Measurements from ENCODE around the gene PDE9A. TPM values are rescaled to one million over a fixed set of nuclear protein-coding genes. Genes with fewer than 3 reads are reported as not detected.
"Not testable (repeated sequence)": the region's sequence is repeated elsewhere in the genome, so short reads cannot be mapped to it uniquely, and the experiment has no call there.

The PDE9A gene
- total RNA-seq (2014; rRNA removed; shearing (Covaris generic)): not detected in 2 replicates

DNA sequence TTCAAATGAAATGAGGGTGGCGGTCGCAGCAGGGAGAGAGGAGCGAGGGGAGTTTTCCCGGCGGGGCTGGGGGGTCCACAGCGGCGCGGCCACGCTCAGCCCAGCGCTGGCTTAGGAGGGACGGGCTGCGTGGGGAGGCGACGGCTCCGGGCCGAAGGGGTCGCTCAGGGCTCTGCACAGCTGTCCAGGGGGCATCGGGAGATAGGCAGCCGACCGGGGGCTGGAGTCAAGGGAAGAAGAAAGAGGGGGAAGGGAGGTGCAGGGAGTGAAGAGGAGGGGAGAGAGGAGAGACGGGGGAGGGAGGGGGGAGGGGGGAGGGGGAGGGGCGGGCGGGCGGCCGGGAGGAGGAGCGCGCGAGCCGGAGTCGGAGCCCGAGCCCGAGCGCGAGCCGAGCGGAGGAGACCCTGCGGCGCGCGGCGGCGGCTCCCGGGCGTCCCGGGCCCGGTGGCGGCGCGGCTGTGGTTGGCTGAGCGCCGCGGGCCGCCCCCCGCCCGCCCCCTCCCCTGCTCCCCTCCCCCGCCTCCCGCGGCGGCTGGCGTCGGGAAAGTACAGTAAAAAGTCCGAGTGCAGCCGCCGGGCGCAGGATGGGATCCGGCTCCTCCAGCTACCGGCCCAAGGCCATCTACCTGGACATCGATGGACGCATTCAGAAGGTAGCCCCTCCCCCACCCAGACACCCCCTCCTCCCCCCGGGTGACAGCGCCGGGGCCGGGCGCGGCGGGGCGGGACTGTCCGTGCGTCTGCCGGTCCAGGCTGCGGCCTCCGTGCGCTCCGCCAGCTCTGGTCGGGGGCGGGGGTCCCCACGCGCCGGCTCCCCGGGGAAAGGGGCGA, at the start of gene PDE9A:
PDE9A (plus strand) TSS at position 391 of the 831 bp plus-strand sequence; CDS start at position 585, 194 bp downstream.
- no peak for DNase-seq (ENCODE audit: low spot score)

DNA sequence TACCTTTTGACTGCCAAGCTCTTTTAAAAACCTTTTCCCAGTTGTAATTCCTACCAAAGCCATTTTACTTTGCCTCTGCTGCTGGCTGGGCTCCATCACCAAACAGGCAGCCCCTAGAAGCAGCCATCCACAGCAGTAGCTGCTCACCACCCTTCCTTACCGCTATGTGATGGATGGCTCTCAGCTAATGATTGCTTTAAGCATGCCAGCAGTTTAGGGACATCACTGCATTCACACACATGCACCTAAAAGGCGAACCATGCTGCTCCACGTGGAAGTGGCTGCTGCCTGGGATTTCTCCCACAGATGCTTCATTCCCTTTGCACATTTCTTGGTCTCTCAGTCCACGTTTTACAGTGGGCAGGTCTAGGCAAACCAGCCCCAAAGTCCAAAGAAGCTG, 46.3 kb upstream of the PDE9A start:
- DNase-seq (ENCODE audit: low spot score): no peak

DNA sequence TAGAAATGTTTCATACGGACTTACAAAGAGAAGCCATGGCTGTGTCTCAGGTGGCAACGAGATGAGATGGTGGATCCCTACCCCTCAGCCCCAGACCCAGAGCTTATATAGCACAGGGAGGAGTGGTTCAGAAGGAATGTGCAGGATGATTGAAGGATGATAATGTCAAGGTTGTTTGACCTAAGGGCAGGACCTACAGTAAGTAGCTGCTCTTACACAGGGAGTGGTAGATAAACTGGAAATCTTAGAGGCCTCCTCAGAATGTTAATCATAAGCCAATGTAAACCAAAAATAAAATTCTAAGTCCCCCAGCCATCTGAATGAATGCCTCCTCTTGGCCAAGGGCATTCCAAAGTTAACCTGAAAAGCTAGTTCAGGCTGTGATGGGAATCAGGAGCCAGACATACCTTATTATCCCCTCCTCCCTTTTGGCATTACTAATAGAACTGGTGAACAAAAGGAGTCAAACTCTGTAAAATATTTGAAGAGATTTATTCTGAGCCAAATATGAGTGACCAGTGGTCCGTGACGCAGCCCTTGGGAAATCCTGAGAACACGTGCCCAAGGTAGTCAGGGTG, 45.8 kb upstream of the PDE9A start:
- no peak for DNase-seq (ENCODE audit: low spot score)

DNA sequence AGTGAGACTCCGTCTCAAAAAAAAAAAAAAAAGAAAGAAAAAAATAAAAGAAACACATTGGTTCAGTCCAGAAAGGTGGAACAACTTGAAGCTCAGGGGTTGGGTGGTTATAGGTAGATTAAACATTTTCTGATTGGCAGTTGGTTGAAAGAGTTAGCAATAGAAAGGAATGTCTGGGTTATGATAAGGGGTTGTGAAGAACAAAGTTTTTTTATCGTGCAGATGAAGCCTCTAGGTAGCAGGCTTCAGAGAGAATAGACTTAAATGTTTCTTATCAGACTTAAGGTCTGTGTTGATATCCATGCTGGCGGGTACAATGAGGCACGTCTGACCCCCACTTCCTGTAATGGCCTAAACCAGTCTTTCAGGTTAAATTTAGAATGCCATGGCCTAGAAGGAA, 45.0 kb upstream of the PDE9A start:
- DNase-seq (ENCODE audit: low spot score): no peak

DNA sequence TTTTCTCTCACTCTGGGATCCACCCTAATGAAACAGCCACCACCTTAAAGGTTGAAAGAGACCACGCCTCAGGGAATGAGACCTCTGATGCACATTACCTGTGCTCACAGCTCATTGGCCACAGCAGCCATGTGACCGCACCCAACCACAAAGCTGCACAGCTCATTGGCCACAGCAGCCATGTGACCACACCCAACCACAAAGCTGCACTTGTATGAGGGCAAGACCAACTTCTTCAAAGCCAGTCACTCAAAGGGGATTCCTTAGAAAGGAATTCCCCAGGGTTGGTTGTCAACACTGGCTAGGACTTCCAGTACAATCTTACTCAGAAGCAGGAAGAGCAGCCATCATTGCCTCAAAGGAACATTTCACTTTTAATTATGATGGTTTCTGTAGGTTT, 43.6 kb upstream of the PDE9A start:
- peak; percentile 18 for DNase-seq (ENCODE audit: low spot score)

DNA sequence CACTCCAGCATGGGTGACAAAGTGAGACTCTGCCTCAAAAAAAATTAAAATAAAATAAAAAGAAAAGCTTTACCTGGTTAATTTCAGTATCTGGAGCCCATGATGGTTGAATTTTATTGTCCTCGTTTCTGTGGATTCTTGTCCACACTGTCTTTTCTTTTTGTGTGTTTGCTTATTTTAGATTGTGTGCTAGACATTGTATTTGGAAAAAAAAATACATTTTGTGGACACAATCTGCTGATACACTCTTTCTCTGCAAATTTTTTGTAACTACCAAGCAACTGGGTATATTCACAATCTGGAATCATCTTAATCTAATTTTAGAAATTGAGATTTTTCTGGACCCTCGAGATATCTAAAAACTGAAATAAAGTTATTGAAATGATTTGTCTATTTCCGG, 41.6 kb upstream of the PDE9A start:
- no peak for DNase-seq (ENCODE audit: low spot score)

DNA sequence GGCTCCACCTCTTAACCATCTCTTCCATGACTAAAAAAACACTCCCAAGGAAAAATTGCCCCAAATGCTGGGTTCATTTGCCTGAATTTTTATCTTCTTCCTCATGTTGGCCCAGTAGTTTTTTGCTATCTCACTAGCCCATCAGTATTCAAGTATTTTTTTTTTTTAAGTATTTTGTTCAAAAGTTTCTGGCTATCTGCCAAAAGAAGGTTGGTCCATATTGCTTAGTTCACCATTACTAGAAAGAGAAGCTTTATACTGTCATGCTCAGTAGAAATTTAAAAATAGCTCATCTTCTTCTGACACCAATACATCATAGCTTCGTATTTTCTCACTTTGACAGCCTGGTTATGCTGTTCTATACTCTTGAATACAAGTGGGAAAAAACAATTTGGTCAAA, 41.0 kb upstream of the PDE9A start:
- DNase-seq (ENCODE audit: low spot score): no peak

DNA sequence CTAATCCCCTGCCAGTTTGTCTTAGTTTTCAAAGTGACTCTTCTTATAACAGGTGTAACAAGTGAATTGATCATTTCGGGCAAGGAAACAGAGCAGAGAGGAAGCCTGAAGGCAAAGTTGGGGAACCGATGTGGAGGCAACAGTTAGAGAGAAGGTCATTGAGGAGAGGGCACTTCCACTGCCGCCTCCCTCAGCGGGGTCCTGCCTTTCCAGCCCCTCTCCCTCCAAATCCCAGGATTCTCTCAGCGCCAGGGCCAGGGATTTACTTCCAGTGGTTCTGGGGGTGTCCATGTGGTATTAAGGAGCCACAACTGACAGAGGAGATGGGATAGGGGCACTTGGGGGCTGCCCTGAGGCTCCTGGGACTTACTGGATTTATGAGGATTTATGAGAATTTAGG, 39.7 kb upstream of the PDE9A start:
- no peak for DNase-seq (ENCODE audit: low spot score)

DNA sequence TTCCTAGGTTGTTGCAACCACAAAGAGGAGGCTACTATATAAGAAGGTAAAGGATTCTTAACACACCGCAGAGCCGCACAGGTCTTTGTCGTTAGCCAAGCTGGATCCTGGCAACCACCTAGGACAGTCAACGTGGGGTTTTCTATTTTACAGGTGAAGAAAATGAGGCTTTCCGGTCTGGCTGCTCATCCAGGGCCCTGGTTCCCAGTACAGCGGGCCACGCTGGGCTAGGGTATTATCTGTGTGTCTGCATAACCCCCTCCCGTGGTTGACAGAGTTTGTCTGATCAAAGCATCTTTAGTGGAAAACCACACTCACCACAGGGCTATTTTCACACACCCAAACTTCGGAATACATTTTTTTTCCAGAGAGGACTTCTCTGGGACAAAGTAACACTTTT, 39.0 kb upstream of the PDE9A start:
- DNase-seq (ENCODE audit: low spot score): no peak

DNA sequence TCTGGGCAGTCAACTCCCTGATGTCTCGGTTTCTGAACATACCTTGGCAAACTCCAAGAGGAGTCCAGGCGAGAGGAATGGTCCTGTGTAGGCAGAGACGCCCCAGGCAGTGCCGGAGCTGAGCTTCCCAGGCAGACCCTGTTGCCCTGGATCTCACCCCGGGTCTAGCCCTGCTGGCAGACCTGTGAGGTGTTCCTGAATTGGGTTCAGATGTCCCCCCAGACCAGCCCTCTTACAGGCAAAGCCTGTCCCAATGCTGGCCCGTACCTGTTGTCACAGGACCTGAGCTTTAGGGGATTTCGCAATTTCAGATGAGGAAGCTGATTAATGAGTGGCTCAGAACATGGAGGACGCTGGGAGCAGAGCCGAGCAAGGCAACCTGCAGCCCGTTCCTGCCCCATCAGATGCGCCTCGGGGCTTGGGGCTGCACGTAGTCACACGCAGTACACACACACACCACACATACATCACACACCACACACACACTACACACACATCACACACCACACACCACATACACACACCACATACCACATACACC, 38.5 kb upstream of the PDE9A start:
- DNase-seq (ENCODE audit: low spot score): no peak

DNA sequence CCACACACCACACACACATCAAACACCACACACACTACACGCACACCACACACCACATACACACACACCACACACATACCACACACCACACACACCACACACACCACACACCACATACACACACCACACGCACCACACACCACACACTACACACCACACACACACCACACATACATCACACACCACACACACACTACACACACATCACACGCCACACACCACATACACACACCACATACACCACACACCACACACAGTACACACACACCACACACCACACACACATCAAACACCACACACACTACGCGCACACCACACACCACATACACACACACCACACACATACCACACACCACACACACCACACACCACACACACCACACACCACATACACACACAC, 38.0 kb upstream of the PDE9A start:
- not testable (repeated sequence) for DNase-seq (ENCODE audit: low spot score)

DNA sequence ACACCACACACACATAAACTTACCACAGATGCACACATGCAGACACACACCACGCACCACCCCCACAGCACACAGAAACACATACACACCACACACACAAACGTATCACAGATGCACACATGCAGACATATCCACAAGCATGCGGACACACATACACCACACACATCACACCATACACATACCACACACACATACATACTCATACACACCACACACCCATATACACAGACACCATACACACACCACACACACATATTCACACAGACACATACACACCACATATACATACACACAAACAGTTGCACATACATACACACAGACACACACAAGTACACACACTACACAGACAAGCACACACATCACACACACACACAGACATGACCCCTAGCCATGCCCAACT, 37.5 kb upstream of the PDE9A start:
- DNase-seq (ENCODE audit: low spot score): no peak

DNA sequence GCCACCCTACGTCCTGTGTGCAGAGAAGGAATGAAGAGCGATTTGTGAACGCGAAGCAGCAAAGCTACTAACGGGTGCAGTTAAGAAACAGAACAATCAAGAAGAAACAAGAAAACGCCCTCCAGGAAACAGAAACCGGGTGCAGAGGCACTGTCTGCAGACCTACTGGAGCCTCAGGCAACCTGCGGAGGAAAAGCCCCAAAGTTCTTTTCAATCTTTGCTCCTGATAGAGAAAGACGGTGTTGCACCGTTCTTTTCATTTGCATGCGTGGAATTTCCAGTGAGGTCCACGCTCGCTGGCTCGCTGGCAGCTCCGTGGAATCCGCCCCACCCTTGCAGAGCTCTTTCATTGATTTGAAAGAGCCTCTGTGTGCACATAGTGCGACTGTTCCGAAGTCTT, 37.0 kb upstream of the PDE9A start:
- DNase-seq (ENCODE audit: low spot score): no peak

DNA sequence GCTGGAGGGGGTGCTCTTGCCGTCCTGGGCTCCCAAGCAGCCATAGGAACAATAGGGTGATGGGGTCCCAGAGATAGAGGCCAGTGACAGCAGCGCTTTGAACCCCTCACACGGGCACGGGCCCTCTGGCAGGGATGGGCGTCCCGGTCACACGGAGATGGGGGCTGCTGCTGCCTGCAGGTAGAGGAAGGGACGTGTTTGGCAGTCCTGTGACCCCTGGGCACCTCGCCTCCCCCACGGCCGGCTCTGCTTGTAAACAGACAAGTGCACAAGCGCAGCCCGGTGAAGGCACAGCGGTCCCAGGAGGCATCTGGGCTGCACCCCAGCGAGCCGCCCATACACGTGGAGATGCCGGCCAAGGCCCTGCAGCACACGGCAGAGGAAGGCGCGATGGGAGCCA, 36.5 kb upstream of the PDE9A start:
- no peak for DNase-seq (ENCODE audit: low spot score)

DNA sequence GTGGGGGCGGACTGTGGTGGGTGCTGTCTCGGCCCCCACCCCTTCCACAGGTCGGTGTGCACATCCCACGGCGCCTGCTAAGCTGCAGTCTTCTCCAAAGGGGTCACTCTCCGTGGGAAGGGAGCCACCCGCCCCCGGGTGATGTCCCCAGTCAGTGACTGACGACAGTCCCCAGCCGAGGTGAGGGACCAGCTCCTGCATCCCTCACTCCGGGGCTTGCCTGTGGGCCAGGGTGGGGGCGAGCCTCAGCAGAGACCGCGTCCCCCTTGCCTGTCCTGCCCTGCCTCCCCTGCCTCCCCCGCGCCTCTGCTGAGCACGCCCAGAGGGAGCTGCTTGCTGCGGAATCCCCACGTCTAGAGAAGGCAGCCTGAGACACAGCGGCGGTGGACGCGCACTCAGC, 35.9 kb upstream of the PDE9A start:
- DNase-seq (ENCODE audit: low spot score): no peak

DNA sequence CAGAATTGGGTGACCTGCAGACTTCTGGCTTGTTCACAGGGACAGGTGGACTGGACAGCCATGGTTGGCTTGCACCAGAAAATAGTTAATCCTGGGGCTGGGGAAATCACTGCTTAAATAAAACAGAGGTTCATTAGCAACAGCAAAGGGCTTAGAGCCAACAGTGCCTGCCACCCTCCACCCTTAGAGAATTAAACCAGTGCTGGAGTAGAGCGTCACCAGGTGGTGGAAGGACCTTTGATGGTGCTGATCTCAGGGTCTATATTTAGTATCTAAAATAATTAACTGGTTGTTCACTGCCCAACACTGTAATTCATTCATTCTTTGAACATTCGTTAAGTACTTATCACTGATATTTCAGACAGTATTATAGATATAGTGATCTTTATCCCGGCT, 34.7 kb upstream of the PDE9A start:
- DNase-seq (ENCODE audit: low spot score): no peak

DNA sequence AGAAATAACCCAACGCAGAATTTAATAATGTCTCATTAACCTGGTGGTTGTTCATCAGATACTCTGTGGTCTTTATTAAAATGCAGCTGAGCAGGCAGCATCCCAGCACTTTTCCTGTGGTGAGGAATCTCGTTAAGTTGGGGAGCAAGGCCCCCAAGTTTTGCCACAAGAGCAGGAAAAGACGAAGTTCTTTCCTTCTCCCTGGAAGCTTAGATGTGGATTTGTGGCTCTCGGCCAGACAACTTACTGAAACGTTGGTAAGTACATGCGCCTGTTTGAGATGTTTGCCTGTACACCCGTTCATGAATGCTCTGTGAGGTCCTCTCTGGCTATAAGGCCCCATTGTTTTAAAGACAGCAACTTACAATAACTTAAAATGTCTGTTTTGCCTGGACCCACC, 34.3 kb upstream of the PDE9A start:
- DNase-seq (ENCODE audit: low spot score): no peak

DNA sequence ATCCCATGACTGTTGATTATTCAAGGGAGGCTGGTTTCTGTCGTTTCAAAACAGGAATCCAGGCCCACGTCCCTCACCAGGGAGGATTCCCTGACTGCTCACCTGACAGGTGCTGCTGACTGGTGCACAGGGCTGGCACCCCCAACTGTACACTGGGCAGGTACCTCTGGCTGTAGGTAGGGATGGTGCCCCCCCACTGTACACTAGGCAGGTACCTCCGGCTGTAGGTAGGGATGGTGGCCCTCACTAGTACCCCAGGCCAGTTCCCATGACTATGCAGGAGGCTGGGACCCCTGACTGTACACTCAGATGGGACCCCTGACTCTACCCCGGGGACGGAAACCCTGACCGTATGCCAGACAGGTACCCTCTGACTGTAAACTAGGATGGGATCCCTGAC, 33.6 kb upstream of the PDE9A start:
- no peak for DNase-seq (ENCODE audit: low spot score)

DNA sequence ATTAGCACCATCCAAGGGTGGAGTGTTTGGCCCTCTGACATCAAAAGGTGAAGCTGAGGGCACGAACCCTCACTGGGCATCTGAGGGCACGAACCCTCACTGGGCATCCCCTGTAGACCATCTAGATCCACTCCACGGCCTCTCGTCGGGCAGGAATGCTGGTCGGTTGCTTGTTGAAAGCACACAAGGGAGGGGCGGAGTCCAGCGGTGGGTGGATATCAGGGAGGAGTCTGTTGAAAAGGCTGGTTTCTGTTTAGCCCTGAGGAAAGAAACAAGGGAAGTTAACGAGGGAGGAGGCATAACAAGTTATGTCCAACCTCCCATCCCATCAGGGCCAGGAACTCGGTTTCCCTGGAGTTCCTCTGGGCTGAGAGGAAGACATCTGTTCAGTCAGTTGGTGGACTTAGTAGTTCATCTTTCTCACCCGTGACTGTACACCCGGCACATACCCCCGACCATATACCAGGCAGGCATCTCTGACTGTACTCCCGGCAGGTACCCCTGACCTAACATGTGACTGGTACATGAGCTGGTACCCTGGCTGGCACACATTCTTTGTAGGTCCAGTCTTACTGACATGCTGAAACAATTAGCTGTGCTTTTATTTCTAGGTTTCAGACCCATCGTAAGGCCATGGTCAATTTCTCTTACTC, 32.1 kb upstream of the PDE9A start:
- DNase-seq (ENCODE audit: low spot score): no peak

DNA sequence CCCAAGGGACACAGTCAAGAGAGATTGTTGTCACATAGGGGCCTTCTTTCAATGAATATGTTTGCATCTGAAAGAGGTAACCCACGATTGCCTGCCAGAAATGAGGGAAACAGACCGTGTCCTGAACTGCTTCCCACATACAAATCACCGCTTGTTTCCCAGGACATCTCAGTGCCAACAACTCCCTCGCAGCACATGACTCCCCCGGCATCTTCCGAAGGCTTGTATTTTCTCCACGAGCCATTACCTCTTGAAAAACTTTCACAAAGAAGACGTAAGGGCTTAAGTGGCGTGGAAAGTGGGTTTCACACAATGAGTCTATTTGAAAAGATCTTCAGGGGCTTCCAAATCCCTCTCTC, 31.6 kb upstream of the PDE9A start:
- DNase-seq (ENCODE audit: low spot score): no peak

DNA sequence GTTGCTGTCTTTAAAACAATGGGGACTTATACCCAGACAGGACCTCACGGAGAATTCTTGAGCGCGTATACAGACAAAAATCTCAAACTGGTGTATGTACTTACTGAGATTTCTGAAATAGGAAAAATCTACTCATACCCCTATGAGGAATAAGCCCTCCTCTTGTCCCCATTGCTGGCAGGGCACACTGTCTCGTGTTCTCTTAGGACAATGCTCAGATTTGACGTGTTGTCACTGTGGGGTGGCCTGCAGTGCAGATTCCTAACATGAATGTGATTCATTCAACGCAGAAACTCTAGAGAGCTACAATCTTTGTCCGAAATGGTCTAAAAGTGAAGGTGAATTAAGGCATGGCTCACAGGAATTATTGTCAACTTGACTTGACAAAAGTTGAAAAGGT, 31.1 kb upstream of the PDE9A start:
- DNase-seq (ENCODE audit: low spot score): no peak

DNA sequence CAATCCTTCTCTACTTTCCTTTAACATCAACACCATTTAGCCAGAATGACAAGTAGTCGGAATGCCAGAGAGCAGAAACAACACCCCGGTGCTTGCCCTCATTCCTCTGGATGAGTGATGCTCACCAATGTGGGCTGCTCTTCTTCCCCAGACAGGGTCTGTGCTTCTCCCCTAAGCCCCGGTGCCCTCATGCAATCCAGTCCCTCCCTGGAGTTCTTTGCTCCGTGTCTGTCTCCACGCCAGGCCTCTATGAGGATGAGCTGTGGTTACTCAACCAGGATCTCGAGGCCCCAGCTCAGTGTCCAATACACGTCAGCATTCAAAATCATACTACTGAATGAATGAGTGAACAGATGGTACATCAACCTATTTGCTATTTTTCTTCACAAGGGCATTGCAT, 29.7 kb upstream of the PDE9A start:
- DNase-seq (ENCODE audit: low spot score): no peak
